ENCODE measurements around the gene SEMA7A. TPM values are rescaled to one million over a fixed set of nuclear protein-coding genes. Genes with fewer than 3 reads are reported as not detected.
A peak's percentile ranks its signal among the peaks of the same experiment; 100 is the strongest.

The SEMA7A gene, protein sequence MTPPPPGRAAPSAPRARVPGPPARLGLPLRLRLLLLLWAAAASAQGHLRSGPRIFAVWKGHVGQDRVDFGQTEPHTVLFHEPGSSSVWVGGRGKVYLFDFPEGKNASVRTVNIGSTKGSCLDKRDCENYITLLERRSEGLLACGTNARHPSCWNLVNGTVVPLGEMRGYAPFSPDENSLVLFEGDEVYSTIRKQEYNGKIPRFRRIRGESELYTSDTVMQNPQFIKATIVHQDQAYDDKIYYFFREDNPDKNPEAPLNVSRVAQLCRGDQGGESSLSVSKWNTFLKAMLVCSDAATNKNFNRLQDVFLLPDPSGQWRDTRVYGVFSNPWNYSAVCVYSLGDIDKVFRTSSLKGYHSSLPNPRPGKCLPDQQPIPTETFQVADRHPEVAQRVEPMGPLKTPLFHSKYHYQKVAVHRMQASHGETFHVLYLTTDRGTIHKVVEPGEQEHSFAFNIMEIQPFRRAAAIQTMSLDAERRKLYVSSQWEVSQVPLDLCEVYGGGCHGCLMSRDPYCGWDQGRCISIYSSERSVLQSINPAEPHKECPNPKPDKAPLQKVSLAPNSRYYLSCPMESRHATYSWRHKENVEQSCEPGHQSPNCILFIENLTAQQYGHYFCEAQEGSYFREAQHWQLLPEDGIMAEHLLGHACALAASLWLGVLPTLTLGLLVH
- polyA plus RNA-seq (2012; ENCODE audit: insufficient read length, low read depth), result 11.7 TPM

DNA sequence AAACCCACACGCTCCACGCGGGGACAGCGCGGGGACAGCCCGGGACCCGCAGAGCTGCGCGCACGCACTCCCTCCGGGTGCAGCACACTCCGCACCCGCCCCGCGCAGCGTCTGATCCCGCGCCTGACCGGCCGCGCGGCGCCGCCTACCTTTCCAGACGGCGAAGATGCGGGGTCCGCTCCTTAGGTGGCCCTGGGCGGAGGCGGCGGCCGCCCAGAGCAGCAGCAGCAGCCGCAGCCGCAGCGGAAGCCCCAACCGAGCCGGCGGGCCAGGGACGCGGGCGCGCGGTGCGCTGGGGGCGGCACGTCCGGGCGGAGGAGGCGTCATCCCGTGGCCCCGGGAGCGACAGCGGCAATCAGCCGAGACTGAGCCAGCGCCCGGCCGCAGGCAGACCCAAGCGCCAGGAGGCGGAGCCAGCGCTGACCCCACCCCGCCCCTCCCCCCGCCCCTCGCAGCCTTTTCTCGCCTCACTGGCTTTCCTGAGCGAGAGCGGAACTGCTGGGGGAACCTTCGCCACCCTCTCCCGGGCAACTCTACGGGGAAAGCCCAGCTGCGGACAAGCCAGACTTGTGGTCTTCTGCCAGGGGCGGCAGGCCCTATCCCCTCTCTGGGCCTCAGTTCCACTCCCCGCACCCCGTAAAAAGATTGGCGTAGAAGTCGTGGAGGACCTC is at the start of gene SEMA7A:
Gene SEMA7A, minus strand, starts transcription at position 367 of the 671 bp plus-strand sequence. Its CDS starts 40 bp downstream, at position 327.
- peak; percentile 78 for TF ChIP-seq FOXP2 (optimal IDR thresholded peaks at IDR 0.05; ENCODE audit: borderline replicate concordance, extremely low read depth, extremely low read length, insufficient read depth)
- TF ChIP-seq, protein P1, sequence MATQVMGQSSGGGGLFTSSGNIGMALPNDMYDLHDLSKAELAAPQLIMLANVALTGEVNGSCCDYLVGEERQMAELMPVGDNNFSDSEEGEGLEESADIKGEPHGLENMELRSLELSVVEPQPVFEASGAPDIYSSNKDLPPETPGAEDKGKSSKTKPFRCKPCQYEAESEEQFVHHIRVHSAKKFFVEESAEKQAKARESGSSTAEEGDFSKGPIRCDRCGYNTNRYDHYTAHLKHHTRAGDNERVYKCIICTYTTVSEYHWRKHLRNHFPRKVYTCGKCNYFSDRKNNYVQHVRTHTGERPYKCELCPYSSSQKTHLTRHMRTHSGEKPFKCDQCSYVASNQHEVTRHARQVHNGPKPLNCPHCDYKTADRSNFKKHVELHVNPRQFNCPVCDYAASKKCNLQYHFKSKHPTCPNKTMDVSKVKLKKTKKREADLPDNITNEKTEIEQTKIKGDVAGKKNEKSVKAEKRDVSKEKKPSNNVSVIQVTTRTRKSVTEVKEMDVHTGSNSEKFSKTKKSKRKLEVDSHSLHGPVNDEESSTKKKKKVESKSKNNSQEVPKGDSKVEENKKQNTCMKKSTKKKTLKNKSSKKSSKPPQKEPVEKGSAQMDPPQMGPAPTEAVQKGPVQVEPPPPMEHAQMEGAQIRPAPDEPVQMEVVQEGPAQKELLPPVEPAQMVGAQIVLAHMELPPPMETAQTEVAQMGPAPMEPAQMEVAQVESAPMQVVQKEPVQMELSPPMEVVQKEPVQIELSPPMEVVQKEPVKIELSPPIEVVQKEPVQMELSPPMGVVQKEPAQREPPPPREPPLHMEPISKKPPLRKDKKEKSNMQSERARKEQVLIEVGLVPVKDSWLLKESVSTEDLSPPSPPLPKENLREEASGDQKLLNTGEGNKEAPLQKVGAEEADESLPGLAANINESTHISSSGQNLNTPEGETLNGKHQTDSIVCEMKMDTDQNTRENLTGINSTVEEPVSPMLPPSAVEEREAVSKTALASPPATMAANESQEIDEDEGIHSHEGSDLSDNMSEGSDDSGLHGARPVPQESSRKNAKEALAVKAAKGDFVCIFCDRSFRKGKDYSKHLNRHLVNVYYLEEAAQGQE (IDR thresholded peaks at IDR 0.05; ENCODE audit: insufficient read depth in 1 of 2, low read depth in 2 of 2, low read length in 2 of 2), result 0 out of 4 replicates have a peak, but pooled peaks of 1 of the 2 experiments have one; percentile 5
- TF ChIP-seq POLR2AphosphoS5 (IDR thresholded peaks at IDR 0.05; ENCODE audit: low read depth, low read length), result peak; percentile 78
- no peak for TF ChIP-seq SIN3A (IDR thresholded peaks at IDR 0.05; ENCODE audit: borderline replicate concordance, insufficient read depth, low read length)
- peak; percentile 69; the same call in 1 of the 2 replicates for TF ChIP-seq TAF1 (IDR thresholded peaks at IDR 0.05; ENCODE audit: borderline replicate concordance, insufficient read depth, low read length)

DNA sequence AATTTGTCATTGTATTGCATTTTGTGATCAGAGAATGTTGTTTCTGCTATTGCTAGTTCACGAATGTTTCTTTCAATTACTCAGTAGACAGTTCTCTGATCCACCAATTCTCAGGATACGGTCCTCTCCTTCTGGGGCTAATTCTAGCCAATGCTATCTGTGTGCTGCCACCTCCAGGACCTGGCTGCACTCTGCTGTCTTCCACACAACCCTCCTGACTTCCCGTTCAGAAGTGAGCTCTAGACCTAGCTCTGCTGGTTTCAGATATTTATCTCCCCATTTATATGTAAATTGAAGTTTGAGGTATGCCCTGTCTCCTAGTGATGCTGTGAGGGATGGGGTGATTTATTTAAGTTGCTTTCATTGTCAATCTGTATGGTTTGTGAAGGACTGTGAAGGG is 48.9 kb upstream of the SEMA7A start:
- TF ChIP-seq, protein P1 (IDR thresholded peaks at IDR 0.05; ENCODE audit: insufficient read depth in 1 of 2, low read depth in 2 of 2, low read length in 2 of 2), result no peak
- TF ChIP-seq TAF1 (IDR thresholded peaks at IDR 0.05; ENCODE audit: borderline replicate concordance, insufficient read depth, low read length), result no peak
- TF ChIP-seq FOXP2 (optimal IDR thresholded peaks at IDR 0.05; ENCODE audit: borderline replicate concordance, extremely low read depth, extremely low read length, insufficient read depth), result no peak
- TF ChIP-seq POLR2AphosphoS5 (IDR thresholded peaks at IDR 0.05; ENCODE audit: low read depth, low read length), result no peak
- TF ChIP-seq SIN3A (IDR thresholded peaks at IDR 0.05; ENCODE audit: borderline replicate concordance, insufficient read depth, low read length), result no peak

DNA sequence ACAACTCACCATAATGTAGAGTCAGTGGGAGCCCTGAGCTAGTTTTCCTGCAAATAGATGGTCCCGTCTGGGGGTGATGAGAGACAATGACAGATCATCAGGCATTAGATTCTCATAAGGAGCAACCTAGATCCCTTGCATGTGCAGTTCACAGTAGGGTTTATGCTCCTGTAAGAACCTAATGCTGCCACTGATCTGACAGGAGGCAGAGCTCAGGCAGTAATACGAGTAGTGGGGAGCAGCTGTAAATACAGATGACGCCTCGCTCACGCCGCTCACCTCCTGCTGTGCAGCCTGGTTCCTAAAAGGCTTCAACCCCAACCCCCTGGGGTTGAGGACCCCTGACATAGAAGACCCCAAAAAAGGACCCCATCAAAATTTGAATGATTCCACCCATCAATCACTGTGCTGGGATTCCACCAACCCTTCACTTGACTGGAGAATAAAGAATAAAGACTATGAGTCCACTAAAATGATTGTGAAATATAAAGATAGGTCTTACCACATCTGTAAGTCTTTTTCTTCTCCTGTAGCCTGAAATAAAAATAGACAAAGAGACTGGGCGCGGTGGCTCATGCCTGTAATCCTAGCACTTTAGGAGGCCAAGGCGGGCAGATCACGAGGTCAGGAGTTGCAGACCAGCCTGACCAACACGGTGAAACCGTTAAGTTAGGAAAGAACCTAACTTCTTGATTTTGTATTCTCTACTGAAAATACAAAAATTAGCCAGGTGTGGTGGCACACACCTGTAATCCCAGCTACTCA is 37.1 kb upstream of the SEMA7A start:
- TF ChIP-seq POLR2AphosphoS5 (IDR thresholded peaks at IDR 0.05; ENCODE audit: low read depth, low read length) (no peak), SIN3A (IDR thresholded peaks at IDR 0.05; ENCODE audit: borderline replicate concordance, insufficient read depth, low read length) (no peak), FOXP2 (optimal IDR thresholded peaks at IDR 0.05; ENCODE audit: borderline replicate concordance, extremely low read depth, extremely low read length, insufficient read depth) (no peak)
- TF ChIP-seq, protein P1 (IDR thresholded peaks at IDR 0.05; ENCODE audit: insufficient read depth in 1 of 2, low read depth in 2 of 2, low read length in 2 of 2), result no peak

DNA sequence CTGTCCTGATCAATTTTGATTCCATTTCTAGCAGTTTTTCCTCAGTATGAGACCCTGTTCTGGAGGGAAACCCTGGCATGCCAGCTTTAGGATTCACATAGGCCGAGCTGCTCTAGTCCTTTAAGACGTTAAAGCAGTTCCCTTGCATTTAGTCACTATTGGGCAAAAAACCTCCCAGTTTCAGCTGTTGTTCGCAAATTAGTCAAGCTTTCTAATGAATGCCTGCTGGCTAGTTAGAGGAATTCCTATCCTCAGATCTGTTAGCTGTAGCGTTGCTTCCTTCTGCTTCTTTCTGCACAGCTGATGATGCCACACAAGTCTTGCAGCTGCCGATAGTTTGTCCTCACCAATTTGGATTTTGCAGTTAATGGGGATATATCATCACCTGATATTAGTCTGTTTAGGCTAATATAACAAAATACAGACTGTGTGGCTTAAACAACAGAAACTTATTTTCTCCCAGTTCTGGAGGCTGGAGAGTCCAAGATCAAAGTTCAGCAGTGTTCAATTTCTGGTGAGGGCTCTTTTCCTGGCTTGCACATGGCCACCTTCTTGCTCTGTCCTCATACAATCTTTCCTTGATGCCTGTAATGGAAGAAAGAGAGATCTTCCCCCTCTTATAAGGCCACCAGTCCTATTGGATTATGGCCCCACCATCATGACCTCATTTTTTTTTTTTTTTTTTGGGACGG is 34.7 kb upstream of the SEMA7A start:
- no peak for TF ChIP-seq FOXP2 (optimal IDR thresholded peaks at IDR 0.05; ENCODE audit: borderline replicate concordance, extremely low read depth, extremely low read length, insufficient read depth)
- TF ChIP-seq, protein P1 (IDR thresholded peaks at IDR 0.05; ENCODE audit: insufficient read depth in 1 of 2, low read depth in 2 of 2, low read length in 2 of 2), result no peak
- no peak for TF ChIP-seq TAF1 (IDR thresholded peaks at IDR 0.05; ENCODE audit: borderline replicate concordance, insufficient read depth, low read length)
- TF ChIP-seq SIN3A (IDR thresholded peaks at IDR 0.05; ENCODE audit: borderline replicate concordance, insufficient read depth, low read length), result no peak
- no peak for TF ChIP-seq POLR2AphosphoS5 (IDR thresholded peaks at IDR 0.05; ENCODE audit: low read depth, low read length)
